ENCODE measurements around the gene TNFSF4.
"Not testable (repeated sequence)": the region's sequence is repeated elsewhere in the genome, so short reads cannot be mapped to it uniquely, and the experiment has no call there.

TNFSF4 gene

DNA sequence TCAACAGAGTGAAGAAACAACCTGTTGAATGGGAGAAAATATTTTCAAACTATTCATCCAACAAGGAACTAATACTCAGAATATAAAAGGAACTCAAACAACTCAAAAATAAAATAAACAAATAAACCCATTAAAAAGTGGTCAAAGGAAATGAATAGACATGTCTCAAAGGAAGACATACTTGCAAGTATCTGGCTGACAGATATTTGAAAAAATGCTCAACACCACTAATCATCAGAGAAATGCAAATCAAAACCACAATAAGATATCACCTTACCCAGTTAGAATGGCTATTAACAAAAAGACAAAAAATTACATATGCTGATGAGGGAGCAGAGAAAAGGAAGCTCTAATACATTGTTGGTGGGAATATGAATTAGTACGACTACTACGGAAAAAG, 38.2 kb downstream of the TNFSF4 start:
- FAIRE-seq (no peak), DNase-seq (ENCODE audit: insufficient read length, low spot score) (no peak)

DNA sequence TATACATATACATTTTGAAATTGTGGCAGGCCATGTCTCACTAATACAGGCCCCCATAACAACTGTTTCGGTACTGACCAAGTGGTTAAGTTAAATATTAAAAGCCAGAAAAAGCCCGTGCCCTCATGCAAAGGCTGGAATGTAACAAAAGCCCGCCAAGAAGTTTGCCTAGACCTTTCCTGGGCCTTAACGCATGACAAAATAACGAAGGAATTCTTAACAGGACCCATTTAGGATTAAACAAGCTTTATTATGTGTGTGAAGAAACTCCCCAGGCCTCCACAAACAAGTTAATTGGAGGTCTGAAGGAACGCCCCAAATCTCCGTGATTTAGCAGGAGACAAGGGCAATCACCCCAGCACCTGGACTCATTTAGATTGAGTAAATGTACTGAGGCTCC, 42.4 kb downstream of the TNFSF4 start:
- no peak for FAIRE-seq
- DNase-seq (ENCODE audit: insufficient read length, low spot score), result no peak

DNA sequence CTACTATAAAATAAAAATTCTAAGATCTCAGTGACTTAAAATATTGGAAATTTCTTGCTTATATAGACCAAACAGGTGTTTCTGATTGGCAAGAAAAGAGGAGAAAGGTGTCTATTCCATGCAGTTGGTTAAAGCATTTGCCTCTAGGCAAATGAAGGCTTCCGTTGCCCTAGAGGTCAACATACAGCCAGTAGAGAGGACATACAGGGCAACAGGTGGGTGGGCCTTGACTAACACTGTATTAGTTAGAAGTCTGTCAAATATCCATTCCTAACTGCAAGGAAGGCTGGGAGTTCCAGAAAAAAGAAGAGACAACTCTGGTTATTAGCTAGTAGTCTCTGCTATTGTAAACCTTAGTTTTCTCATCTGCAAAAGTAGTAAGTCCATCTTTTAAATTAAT, 43.0 kb downstream of the TNFSF4 start:
- DNase-seq (ENCODE audit: insufficient read length, low spot score) (no peak), FAIRE-seq (no peak)

DNA sequence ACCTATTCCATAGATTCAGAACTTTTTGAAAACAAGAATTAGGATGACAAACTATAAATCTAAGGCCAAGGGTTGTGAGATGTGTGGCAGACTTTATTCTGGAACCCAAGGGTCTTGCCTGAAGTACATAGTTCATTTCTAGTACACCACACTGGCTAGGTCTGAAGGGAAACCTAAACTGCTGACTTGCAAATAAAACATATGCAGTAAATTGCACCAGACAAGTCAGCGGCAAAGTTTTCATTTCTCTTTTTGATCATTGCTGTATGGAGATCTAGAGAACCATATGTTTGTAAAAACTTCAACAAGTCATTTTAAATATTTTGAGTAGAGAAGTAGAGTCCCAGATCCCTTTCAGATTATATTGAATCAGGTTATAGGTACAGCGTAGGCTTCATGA, 43.9 kb downstream of the TNFSF4 start:
- DNase-seq (ENCODE audit: insufficient read length, low spot score) (no peak), FAIRE-seq (no peak)

DNA sequence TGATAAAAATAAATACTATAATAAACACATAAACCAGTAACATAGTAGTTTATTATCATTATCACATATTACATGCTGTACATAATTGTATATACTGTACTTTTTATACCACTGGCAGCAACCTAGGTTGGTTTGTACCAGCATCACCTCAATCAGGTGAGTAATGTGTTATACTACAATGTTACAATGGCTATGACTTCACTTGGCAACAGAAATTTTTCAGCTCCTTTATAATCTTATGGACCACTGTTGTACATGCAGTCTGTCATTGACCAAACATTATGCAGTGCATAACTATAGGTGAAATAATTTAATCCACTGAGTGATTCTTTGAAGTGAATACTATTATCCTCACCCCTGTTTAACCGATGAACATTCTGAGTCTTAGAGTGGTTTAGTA, 44.5 kb downstream of the TNFSF4 start:
- FAIRE-seq, result peak; percentile 20
- DNase-seq (ENCODE audit: insufficient read length, low spot score), result no peak

DNA sequence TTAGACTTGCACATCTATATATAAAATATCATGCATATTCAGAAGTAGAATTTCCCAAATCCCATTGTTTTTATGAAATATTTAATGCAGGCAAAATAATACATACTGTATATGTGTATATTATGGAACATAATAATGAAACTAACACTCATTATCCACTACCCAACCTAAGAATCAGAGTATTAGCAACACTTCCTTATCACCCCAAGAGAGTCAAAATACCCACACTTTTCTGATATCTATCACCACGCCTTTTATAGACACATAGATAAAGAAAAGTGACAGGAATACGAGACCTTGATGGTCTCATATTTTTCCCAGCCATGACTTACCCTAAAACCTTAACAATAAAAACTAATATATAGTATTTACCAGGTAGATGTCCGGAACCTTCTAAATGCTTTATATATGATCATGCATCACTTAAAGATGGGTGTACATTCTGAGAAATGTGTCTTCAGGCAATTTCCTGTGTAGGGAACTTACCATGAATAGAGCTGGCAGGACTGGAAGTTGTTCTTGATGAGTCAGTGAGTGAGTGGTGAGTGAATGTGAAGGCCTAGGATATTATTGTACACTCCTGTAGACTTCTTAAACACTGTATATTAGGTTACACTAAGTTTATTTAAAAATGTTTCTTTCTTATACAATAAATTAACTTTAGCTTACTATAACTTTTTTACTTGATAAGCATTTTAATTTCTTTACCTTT, 45.5 kb downstream of the TNFSF4 start:
- no peak for FAIRE-seq
- DNase-seq (ENCODE audit: insufficient read length, low spot score), result no peak

DNA sequence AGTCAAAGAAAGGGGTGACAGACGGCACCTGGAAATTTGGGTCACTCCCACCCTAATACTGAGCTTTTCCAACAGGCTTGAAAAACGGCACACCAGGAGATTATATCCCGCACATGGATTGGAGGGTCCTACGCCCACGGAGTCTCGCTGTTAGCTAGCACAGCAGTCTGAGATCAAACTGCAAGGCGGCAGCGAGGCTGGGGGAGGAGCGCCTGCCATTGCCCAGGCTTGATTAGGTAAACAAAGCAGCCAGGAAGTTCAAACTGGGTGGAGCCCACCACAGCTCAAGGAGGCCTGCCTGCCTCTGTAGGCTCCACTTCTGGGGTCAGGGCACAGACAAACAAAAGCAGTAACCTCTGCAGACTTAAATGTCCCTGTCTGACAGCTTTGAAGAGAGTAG, 53.2 kb downstream of the TNFSF4 start:
- DNase-seq (ENCODE audit: insufficient read length, low spot score); FAIRE-seq: not testable (repeated sequence)

DNA sequence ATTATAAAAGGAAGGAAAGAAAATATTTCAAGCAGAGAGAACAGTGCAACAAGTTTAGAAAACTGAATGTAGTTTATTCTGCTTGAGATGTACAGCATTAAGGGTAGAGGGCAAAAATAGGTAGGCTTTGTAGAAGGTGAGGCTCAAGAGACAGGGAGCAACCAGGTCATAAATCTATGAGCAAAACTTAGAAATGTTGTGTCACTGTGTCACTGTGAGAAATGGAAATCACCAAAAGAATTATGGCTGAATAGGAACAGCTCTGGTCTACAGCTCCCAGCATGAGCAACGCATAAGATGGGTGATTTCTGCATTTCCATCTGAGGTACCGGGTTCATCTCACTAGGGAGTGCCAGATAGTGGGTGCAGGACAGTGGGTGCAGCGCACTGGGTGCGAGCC, 53.6 kb downstream of the TNFSF4 start:
- FAIRE-seq, result no peak
- DNase-seq (ENCODE audit: insufficient read length, low spot score), result no peak

DNA sequence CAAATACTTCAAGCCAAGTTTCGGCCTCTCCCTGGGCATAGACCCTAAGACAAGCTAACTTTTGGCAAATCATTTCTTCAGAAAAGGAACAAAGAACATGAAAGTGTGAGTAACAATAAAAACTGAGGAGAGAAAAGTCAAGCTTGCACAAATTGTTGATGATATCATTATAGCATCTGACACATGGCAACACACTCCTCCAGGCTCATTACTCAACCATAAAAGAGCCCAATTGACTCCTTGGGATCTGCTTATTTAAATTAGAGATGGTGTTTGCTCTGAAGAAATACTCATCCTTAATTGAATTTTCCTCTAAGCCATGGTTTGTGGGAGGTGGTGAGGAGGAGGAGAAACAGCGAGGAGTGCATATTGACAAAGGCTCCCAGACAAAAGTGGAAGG, 54.5 kb downstream of the TNFSF4 start:
- no peak for DNase-seq (ENCODE audit: insufficient read length, low spot score)
- FAIRE-seq, result no peak

DNA sequence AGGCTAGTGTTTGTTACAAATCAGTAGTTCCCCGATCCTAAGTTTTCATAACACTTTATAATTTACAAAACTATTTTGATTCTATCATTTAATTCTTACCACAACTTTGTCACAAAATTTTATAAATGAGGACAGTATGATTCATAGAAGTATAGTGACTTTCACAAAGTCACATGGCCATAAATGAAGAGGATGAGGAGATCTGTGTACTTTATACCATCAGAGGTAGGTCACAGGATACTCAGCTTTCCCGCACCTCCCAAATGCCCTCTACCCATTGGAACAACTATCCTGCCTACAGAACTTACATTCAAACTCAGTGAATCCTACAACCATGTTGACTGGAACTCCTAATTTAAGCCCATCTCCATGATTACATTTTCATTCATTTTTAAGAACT, 56.3 kb downstream of the TNFSF4 start:
- DNase-seq (ENCODE audit: insufficient read length, low spot score) (no peak), FAIRE-seq (no peak)

DNA sequence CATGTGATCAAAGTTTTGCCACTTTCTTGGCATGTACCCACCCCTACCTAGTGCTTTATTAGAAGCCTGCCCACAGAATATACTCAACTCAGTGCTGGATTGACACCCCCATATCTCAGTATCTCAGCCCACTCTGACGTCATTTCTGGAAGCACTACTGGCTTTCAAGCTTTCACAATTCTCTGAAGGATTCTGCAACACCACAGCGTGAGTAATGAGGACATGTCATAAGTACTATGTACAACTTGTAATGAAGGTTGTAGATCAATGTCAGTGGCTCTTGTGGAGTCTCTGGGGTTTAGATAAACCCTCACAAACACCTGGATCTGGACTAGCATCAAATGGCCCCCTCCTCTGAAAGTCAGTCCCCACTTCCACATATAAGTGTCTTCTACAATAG, 57.2 kb downstream of the TNFSF4 start:
- peak; percentile 17 for DNase-seq (ENCODE audit: insufficient read length, low spot score)
- no peak for FAIRE-seq

DNA sequence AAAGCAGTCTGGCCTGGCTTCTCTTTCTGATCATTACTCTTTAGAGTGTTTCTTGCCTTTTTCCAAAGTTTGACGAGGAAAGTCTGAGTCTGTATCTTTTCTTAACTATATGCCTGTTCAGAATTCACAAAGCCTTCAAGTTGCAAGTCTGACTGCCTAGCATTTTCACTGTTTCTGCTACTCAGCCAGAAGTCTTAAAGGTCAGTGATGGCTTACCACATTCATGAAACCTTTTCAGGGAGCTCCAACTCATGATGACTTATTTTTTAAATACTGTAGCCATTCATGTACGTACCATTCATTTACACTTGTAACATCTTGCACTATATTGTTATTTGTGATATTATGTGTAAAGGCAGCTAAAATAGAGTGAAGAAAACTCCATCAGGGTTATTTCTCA, 58.2 kb downstream of the TNFSF4 start:
- DNase-seq (ENCODE audit: insufficient read length, low spot score) (no peak), FAIRE-seq (no peak)

DNA sequence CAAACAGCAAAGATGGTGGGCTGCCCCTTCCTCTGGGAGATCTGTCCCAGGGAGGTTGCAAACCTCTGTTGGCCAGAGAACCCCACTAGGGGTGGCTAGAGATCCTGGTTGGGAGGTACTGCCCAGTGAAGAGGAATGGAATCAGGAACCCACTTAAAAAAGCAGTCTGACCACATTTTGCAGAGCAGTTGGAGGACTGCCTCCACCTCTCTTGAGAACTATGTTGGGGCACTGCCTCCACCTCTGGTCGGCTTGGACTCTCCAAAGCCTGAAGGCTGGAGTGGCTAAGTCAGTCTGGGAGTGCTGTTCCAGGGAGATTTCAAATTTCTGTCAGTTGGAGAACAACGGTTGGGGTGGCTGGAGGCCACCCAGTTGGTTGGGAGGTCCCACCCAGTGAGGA, 58.6 kb downstream of the TNFSF4 start:
- FAIRE-seq, result no peak
- no peak for DNase-seq (ENCODE audit: insufficient read length, low spot score)

DNA sequence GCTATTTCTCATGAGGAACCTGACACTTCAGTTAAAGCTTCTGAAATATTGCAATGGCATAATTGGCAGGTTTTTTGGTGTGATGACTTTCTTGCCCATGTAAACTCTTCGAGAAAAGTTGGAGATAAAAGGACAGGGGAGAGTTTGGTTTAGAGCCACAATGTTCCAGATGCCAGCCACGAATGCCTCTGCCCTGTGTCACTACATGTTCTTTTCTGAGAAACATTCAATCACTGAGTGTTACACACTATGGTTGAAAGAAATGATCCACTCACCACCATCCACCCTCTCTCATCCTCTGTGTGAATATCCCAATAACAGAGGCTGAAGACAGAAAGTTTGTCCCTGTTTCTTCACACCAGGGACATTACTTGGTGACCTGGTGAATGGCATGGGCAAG, 66.4 kb downstream of the TNFSF4 start:
- DNase-seq (ENCODE audit: insufficient read length, low spot score), result no peak
- FAIRE-seq, result peak; percentile 9

DNA sequence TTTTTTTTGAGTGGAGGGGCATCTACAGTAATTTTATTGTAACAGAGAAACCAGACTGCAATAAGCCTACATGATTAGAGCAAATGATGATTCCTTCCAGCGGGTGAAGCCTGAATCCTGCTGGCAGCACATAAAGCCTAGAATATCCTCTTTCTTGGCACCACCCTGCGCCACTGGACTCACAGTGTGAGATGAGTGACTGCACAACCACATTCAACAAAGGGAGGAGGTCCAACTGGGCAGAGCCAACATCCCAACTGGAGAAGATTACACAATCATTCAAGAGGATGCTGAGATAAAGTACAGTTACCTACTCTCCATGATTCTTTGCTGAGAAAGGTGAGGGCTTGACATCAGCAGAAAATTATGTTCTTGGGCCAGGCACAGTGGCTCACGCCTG, 67.4 kb downstream of the TNFSF4 start:
- DNase-seq (ENCODE audit: insufficient read length, low spot score) (no peak), FAIRE-seq (no peak)

DNA sequence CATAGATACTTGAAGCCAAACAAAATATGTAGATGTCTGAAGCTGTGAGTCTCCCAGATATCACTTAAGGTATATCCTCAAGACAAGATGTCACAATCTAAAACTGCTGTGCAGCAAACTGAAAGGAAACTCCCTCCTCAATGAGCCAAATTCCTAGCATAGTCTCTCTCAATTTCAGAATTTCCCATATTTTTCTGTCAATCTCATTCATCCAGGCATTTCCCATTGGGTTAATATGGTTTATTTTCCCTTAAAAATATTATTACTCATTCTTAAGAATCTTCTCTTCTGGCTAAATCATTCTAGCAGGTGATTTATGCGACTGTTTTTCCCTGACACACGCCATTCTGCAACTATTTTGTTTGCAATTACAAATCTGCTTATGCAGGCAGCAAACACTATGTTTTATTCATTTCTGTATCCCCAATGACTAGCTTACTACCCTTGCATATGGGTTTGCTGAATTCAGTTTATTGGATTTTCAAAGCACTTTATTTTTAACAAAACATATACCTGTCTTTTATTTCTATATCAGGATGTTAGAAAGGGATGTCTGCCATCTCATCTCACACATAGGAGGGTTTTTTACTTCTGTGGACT, 69.9 kb downstream of the TNFSF4 start:
- DNase-seq (ENCODE audit: insufficient read length, low spot score), result peak; percentile 46
- no peak for FAIRE-seq

DNA sequence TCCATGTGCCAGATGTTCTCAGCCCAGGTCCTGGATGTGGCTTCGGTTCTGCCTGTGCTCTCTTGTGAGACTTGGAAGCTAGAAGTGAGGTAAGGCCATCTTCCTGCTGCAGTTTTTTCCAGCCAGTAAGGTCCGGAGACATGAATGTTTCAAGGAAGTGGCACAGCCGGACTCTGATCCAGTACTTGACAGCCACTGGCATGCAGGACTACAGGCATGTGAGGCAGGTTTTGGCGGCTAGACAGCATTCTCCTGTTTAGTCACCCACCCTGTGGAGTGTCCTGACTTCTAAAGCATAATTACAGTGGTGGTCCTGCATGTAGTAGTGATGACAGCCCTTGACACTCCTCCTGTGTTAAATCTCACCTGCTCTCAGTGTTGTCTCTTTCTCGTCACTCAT, 72.3 kb downstream of the TNFSF4 start:
- FAIRE-seq (no peak), DNase-seq (ENCODE audit: insufficient read length, low spot score) (no peak)

DNA sequence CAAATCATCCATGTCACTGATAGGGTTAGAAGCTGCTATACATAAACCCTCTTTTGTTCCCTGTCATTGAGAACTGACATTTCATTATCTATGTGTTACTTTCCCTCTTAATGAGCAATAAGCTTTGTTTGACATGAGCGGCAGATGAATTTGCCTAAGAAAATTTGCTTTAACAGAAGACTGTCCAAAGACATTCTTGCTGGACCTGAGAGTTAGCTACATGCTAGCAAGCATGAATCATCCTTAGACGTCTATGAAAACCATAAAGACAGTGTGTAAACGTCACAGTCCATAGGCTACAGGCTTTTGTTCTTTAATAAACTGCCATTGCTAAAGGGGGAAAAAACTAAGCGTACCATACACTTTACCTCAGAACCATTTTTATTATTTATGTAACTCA, 73.1 kb downstream of the TNFSF4 start:
- FAIRE-seq (no peak), DNase-seq (ENCODE audit: insufficient read length, low spot score) (no peak)
